Measurements from ENCODE around the gene SLC6A9.

DNA sequence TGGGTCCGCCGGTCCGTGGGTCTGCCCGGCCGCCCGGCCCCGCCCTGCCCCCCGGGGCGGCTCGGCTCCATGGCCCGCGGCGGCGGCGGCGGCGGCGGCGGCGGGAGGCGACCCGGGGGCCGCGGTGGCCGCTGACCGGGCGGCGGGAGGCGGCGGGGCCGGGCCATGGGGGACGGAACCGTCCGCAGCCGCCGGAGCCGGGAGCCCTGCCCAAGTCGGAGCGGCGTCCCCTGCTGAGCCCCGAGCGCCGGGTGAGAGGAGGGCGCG is 52.1 kb downstream of the SLC6A9 start:
- TF ChIP-seq CEBPB (IDR thresholded peaks at IDR 0.05) = no peak
- TF ChIP-seq, protein P1, sequence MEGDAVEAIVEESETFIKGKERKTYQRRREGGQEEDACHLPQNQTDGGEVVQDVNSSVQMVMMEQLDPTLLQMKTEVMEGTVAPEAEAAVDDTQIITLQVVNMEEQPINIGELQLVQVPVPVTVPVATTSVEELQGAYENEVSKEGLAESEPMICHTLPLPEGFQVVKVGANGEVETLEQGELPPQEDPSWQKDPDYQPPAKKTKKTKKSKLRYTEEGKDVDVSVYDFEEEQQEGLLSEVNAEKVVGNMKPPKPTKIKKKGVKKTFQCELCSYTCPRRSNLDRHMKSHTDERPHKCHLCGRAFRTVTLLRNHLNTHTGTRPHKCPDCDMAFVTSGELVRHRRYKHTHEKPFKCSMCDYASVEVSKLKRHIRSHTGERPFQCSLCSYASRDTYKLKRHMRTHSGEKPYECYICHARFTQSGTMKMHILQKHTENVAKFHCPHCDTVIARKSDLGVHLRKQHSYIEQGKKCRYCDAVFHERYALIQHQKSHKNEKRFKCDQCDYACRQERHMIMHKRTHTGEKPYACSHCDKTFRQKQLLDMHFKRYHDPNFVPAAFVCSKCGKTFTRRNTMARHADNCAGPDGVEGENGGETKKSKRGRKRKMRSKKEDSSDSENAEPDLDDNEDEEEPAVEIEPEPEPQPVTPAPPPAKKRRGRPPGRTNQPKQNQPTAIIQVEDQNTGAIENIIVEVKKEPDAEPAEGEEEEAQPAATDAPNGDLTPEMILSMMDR (IDR thresholded peaks at IDR 0.05) = no peak
- no peak for TF ChIP-seq SMC3 (IDR thresholded peaks at IDR 0.05)
- no peak for TF ChIP-seq HDAC2 (IDR thresholded peaks at IDR 0.05)
